Vagina (tissue), 2 donors: ENCODE measurements around the gene PPP1R12C. TPM values are rescaled to one million over a fixed set of nuclear protein-coding genes. Genes with fewer than 3 reads are reported as not detected.

Source experiments
- DNase-seq, 2 donors: peaks; one replicate each; pipeline ENCODE4 v3.0.0-alpha.2; 2017; ENCODE audit errors: extremely low spot score in 2 of 2
- H3K27ac ChIP-seq: fragments of 200-600 bp; sonication (generic); one replicate; pipeline ENCODE4 v1.5.1; 2019
- H3K27me3 ChIP-seq: fragments of 200-600 bp; sonication (generic); one replicate; pipeline ENCODE4 v1.5.1; 2019
- H3K36me3 ChIP-seq, 2 donors: fragments of 200-600 bp; sonication (generic); one replicate each; pipeline ENCODE4 v1.5.1; 2017 to 2019
- H3K4me1 ChIP-seq: fragments of 200-600 bp; sonication (generic); one replicate; pipeline ENCODE4 v1.5.1; 2019
- H3K4me3 ChIP-seq, 2 donors: fragments of 200-600 bp; sonication (generic); 1 replicate in 1 of 2; 2 replicates in 1 of 2; pipeline ENCODE4 v1.5.1; 2016 to 2019
- H3K9me3 ChIP-seq: fragments of 200-600 bp; sonication (generic); one replicate; pipeline ENCODE4 v1.5.1; 2019
- CTCF ChIP-seq, 3 experiments: fragments of 450-650 bp in 2 of 3; fragments of 200-600 bp in 1 of 3; sonication (generic) in 1 of 3; IDR thresholded peaks; one replicate each; pipeline ENCODE4 v1.5.1; 2017 to 2019; ENCODE audit warnings: antibody characterized with exemption in 3 of 3, mild to moderate bottlenecking in 2 of 3, moderate library complexity in 2 of 3
- POLR2A ChIP-seq, 2 donors: fragments of 450-650 bp; IDR thresholded peaks; one replicate each; pipeline ENCODE4 v1.6.1; 2017; ENCODE audit warnings: antibody characterized with exemption in 2 of 2, mild to moderate bottlenecking in 2 of 2, moderate library complexity in 2 of 2
- POLR2AphosphoS5 ChIP-seq, 2 donors: sonication (generic); formaldehyde crosslinking; IDR thresholded peaks; one replicate each; pipeline ENCODE4 v1.9.0; 2017; ENCODE audit warnings: antibody characterized with exemption in 2 of 2, mild to moderate bottlenecking in 2 of 2, low read depth in 1 of 2; ENCODE audit not compliant: insufficient read depth in 1 of 2
- intact Hi-C: fragments of 100-400 bp; cut with DNase I; formaldehyde crosslinking; loops from one replicate; pipeline ENCODE4 v1.15.1; 2023
- total RNA-seq: library from RNA; depleted of rRNA; stranded (reverse); fragments of >200 nt; gene quantifications from one replicate; pipeline ENCODE4 v1.2.3, GENCODE V29; 2016

PPP1R12C gene
- total RNA-seq, 1 donor from 2014 or later = 108 TPM

DNA sequence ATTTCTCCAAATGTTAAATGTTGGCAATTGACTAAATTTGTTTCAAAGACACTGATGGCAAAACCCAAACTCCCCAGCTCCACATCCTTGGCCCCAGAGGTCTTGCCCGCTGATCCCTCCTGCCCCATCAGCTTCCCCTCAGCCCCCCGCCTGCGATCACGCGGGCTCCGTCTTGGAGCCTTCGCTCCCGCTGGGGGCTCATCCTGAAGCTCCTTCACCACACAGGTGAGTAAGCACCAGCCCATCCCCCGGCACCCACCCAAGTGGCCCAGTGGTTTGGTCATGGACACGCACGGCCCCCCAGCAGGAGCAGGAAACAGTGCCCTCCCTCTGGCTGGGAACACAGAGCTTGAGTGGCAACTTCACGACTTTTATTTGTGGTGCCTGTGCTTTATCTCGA lies 26.9 kb downstream of the PPP1R12C start:
- TF ChIP-seq POLR2A (IDR thresholded peaks at IDR 0.05) = no peak
- TF ChIP-seq CTCF (IDR thresholded peaks at IDR 0.05) = no peak
- no peak for TF ChIP-seq POLR2AphosphoS5 (IDR thresholded peaks at IDR 0.05; ENCODE audit: insufficient read depth in 1 of 2, low read depth in 1 of 2)
- Histone ChIP-seq H3K4me1 (peaks cover 28% of the 10 kb centered on the region), H3K27me3 (no peaks in the 10 kb centered on the region), H3K4me3 (no peak overlapping the region), H3K36me3 (peaks cover 4 to 48% of the 10 kb centered on the region in 2 donors), H3K27ac (no peak overlapping the region), H3K9me3 (no peaks in the 10 kb centered on the region)
- no peak for DNase-seq
- intact Hi-C loops = no loop called here

- Histone ChIP-seq H3K27me3 (no peaks in the 10 kb centered on the region), H3K4me1 (peaks cover 28% of the 10 kb centered on the region), H3K27ac (no peak overlapping the region), H3K4me3 (no peak overlapping the region), H3K36me3 (peaks cover 4 to 36% of the 10 kb centered on the region in 2 donors), H3K9me3 (no peaks in the 10 kb centered on the region)
- no peak for DNase-seq
- intact Hi-C loops = no loop called here
- TF ChIP-seq CTCF (IDR thresholded peaks at IDR 0.05) (no peak), POLR2AphosphoS5 (IDR thresholded peaks at IDR 0.05; ENCODE audit: insufficient read depth in 1 of 2, low read depth in 1 of 2) (no peak)
These were observed 28.0 kb downstream of the PPP1R12C start for GRCh38 chr19:55089342-55089944.

DNA sequence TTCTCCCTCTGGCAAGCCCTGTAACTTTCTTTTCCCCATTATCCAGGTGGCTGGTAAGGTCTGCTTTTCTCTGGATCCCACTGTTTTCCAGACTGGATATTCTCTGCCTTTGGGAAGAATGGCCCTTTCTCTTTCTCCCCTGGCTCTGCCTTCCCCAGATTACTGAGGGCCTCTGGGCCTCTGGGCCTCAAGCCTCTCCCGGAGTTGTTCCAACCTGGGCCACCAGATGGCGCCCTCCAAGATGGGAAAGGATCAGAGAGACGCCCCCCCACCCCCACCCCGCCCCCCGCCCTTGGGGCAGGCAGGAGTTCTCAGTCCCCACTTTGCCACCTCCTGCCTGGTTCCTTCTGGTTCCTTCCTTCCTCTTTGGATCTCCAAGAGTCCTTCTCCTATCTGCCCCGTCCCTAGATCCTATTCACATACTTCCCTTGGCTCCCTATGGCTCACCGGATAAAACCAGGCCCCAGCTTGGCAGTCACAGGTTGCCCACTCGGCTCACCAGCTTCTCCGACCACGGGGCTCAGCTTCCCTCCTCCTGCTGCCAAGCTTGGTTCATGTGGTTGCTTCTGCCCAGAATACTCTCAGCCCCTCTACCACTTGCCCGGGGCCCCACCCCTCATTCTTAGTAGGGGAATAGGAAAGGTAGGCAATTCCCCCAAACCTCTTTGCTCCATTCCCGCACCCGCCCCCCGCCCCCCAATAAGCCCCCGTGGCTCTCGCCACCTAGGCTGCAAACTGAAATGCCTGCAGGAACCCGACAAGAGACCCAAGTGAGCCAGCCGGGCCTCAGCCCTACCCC lies 28.7 kb downstream of the PPP1R12C start:
- intact Hi-C loops = no loop called here
- H3K4me3 ChIP-seq = no peak overlapping the region
- TF ChIP-seq CTCF (IDR thresholded peaks at IDR 0.05) (peak in 1 of 3 experiments; percentile 54), POLR2A (IDR thresholded peaks at IDR 0.05) (no peak)
- no peak for DNase-seq
- no peaks in the 10 kb centered on the region for H3K27me3 ChIP-seq
- H3K36me3 ChIP-seq = peaks cover 4 to 33% of the 10 kb centered on the region in 2 donors
- no peaks in the 10 kb centered on the region for H3K9me3 ChIP-seq
- H3K4me1 ChIP-seq = peaks cover 28% of the 10 kb centered on the region
- peak overlapping the region; percentile 37 for H3K27ac ChIP-seq

DNA sequence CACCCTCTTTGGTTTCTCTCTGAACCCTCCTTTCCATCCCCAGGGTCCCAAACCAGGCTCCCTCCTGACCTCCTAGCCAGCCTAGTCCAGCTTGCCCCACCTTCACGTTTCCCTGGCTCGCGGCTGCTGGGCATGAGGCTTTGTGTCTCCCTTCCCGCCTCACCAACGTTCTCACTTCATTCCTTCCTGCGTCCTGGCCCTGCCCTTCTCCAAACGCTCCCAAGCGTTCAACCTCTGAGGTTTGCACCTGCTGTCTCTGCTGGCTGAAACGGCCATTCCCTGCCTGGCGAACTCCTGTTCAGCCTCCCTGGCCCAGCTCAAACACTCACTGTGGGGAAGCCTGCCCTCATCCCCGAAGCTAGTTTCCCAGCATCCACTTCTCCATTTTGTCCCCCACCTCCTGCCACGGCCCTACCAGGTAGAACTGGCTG lies 29.4 kb downstream of the PPP1R12C start:
- no peak for DNase-seq
- Histone ChIP-seq H3K4me3 (peak overlapping the region; percentile 47 to 73), H3K27me3 (no peaks in the 10 kb centered on the region), H3K27ac (peak overlapping the region; percentile 37), H3K4me1 (peaks cover 28% of the 10 kb centered on the region), H3K9me3 (no peaks in the 10 kb centered on the region), H3K36me3 (peaks cover 4 to 33% of the 10 kb centered on the region in 2 donors)
- intact Hi-C loops = no loop called here
- TF ChIP-seq POLR2A (IDR thresholded peaks at IDR 0.05) = no peak

DNA sequence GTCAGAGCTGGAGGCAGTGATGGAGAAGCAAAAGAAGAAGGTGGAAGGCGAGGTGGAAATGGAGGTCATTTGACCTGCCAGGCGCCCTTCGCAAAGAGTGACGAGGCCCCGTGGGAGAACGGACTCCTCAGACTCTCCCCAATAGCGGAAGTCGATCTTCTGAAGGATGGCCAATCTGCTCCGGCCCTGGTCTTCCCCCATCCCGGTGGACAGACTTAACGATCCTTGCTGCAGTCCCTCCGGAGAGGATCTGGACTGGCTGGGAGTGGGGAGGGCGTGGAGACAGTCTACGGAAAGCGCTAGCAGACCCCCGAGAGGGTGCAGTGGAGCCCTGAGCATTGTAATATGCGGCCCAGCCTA lies 29.9 kb downstream of the PPP1R12C start:
- H3K36me3 ChIP-seq = peaks cover 4 to 28% of the 10 kb centered on the region in 2 donors
- TF ChIP-seq POLR2A (IDR thresholded peaks at IDR 0.05) (no peak), CTCF (IDR thresholded peaks at IDR 0.05) (no peak), POLR2AphosphoS5 (IDR thresholded peaks at IDR 0.05; ENCODE audit: insufficient read depth in 1 of 2, low read depth in 1 of 2) (no peak)
- intact Hi-C loops = no loop called here

More for the DNA sequence above, 29.9 kb downstream of the PPP1R12C start:
- Histone ChIP-seq H3K4me1 (peaks cover 28% of the 10 kb centered on the region), H3K27ac (peak overlapping the region; percentile 37), H3K4me3 (peak overlapping the region; percentile 47 to 73), H3K9me3 (no peaks in the 10 kb centered on the region), H3K27me3 (no peaks in the 10 kb centered on the region)
- no peak for DNase-seq
